BJ (cell line): Measurements from ENCODE around the gene GMPS. TPM values are rescaled to one million over a fixed set of nuclear protein-coding genes. Genes with fewer than 3 reads are reported as not detected.

Experiments
- CTCF ChIA-PET: fragments of 350-600 bp; formaldehyde crosslinking; extraction: SDS; loops from one replicate; lab custom pipeline; 2021; ENCODE audit warnings: antibody characterized with exemption, inconsistent platforms; lab: Yijun Ruan, JAX
- POLR2A ChIA-PET: fragments of 300-600 bp; sonication (Branson Sonifier 250); formaldehyde crosslinking; extraction: SDS; loops from one replicate; lab custom pipeline; 2021; ENCODE audit warnings: antibody characterized with exemption; lab: Charles Lee
- DNase-seq: peaks from one replicate; pipeline ENCODE4 v3.0.0-alpha.2; 2011; ENCODE audit warnings: low read depth
- H3K27me3 ChIP-seq: 2 replicates; pipeline ENCODE4 v1.6.0; 2011; ENCODE audit warnings: low read length; ENCODE audit not compliant: control insufficient read depth, insufficient read depth
- H3K36me3 ChIP-seq: 2 replicates; pipeline ENCODE4 v1.5.1; 2011; ENCODE audit warnings: low read length; ENCODE audit not compliant: control insufficient read depth, insufficient read depth
- H3K4me3 ChIP-seq: 2 replicates; pipeline ENCODE4 v1.5.1; 2011; ENCODE audit warnings: low read depth, mild to moderate bottlenecking, control low read depth, low read length
- polyA plus RNA-seq: library from polyadenylated mRNA; depleted of rRNA; stranded (reverse); fragments of >200 nt; gene quantifications from 2 replicates; pipeline ENCODE4 v1.2.3, GENCODE V29; 2011
- TF ChIP-seq, protein P1 (sequence below): IDR thresholded peaks from 2 replicates; pipeline ENCODE4 v1.5.1; 2011; ENCODE audit warnings: low read depth, mild to moderate bottlenecking, control low read depth, inconsistent platforms, low read length, moderate library complexity; ENCODE audit not compliant: insufficient read depth

GMPS gene
- polyA plus RNA-seq, 1 experiment: 13.6 TPM

- no peak for DNase-seq
- TF ChIP-seq, protein P1, sequence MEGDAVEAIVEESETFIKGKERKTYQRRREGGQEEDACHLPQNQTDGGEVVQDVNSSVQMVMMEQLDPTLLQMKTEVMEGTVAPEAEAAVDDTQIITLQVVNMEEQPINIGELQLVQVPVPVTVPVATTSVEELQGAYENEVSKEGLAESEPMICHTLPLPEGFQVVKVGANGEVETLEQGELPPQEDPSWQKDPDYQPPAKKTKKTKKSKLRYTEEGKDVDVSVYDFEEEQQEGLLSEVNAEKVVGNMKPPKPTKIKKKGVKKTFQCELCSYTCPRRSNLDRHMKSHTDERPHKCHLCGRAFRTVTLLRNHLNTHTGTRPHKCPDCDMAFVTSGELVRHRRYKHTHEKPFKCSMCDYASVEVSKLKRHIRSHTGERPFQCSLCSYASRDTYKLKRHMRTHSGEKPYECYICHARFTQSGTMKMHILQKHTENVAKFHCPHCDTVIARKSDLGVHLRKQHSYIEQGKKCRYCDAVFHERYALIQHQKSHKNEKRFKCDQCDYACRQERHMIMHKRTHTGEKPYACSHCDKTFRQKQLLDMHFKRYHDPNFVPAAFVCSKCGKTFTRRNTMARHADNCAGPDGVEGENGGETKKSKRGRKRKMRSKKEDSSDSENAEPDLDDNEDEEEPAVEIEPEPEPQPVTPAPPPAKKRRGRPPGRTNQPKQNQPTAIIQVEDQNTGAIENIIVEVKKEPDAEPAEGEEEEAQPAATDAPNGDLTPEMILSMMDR: no peak
- ChIA-PET CTCF (interaction anchor here (0.7 kb wide), 1 partner anchor 91 kb away, joined by 3 read pairs; no protein-coding TSS in a partner anchor), POLR2A (no interaction called here)
- peaks cover 3% of the 10 kb centered on the region for H3K36me3 ChIP-seq
- H3K4me3 ChIP-seq: no peak overlapping the region
- no peaks in the 10 kb centered on the region for H3K27me3 ChIP-seq
Observed at GRCh38 chr3:155941354-155941753, 70.9 kb downstream of the GMPS start.

GRCh38 chr3:155944081-155944480 lies 73.6 kb downstream of the GMPS start:
- no peak for DNase-seq
- Histone ChIP-seq H3K4me3 (no peak overlapping the region), H3K36me3 (no peaks in the 10 kb centered on the region), H3K27me3 (no peaks in the 10 kb centered on the region)
- TF ChIP-seq, protein P1: no peak
- ChIA-PET CTCF (interaction anchor here (1.1 kb wide), 1 partner anchor 19 kb away, joined by 3 read pairs; no protein-coding TSS in a partner anchor), POLR2A (no interaction called here)

DNA sequence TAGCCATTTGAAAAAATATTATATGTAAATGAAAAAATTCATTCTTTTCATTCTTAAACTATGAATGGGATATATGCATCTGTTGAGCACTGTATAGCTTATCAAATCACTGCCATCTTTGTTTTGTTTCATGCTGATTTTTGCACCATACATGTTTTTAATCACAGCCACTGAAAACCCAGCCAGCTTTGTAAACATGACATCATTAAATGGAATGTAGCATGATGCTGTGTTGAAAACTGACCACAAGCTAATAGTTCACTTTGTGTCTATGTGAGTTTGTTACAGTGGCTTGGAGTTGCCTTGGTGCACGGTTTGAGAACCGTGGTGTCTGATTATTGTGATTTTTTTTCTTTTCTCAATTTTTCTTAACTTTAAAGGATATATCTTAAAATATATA lies 75.7 kb downstream of the GMPS start:
- DNase-seq: peak; percentile 53
- POLR2A ChIA-PET: no interaction called here
- CTCF ChIA-PET: no interaction called here
- Histone ChIP-seq H3K4me3 (no peak overlapping the region), H3K36me3 (no peaks in the 10 kb centered on the region), H3K27me3 (no peaks in the 10 kb centered on the region)
- TF ChIP-seq, protein P1: no peak

- Histone ChIP-seq H3K4me3 (no peak overlapping the region), H3K27me3 (no peaks in the 10 kb centered on the region), H3K36me3 (no peaks in the 10 kb centered on the region)
- DNase-seq: no peak
- POLR2A ChIA-PET: no interaction called here
- CTCF ChIA-PET: no interaction called here
- TF ChIP-seq, protein P1: no peak
Observed at GRCh38 chr3:155948476-155948875, 78.0 kb downstream of the GMPS start.

DNA sequence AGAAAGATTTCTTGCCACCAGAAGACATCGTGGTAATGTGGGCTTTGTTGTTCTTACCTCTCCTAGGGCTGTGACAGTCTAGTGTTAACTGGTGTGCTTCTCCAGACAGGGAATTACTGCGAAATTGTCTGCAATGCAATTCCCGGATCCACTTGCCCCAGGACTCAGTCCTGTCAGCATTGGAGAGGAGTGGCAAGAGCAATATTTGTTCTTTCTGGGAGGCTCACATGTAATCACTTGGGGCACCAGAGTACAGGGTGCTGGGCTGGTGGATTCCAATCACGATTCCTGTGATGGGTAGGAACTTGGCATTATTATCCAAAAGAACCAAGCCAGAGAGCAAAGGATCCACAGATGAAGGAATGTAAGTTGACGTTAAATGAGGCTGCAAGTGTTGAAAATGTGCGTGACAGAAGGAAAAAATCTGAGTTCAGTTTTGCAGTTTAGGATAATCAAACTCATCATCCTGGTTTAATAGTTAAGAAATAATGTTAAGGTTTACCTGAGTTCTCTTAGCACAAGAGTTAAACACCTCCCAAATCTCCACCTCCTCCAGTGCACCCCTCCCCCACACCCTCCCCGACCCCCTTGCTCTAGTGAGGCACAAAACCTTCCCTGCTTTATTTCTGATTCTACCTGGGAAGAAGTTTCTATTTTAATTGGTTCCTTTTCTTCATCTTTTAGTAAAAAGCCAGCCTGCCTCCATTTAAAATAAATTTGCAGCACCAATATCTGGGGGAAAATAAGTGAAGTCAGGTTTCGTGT lies 79.2 kb downstream of the GMPS start:
- CTCF ChIA-PET: no interaction called here
- Histone ChIP-seq H3K4me3 (no peak overlapping the region), H3K36me3 (no peaks in the 10 kb centered on the region), H3K27me3 (no peaks in the 10 kb centered on the region)
- DNase-seq: no peak
- TF ChIP-seq, protein P1: no peak
- POLR2A ChIA-PET: no interaction called here
